Endometrium (tissue), 2 donors: ENCODE results near the gene RARA.

Experiments used
- FAIRE-seq: peaks from 2 replicates; lab custom pipeline; 2012; peaks lifted over from hg19 to GRCh38; lab: Jason Lieb, UNC
- donor health status: control.
- donor health status: control.

RARA gene

GRCh38 chr17:40329839-40330794 lies 21.1 kb downstream of the RARA start:
- FAIRE-seq = no peak

DNA sequence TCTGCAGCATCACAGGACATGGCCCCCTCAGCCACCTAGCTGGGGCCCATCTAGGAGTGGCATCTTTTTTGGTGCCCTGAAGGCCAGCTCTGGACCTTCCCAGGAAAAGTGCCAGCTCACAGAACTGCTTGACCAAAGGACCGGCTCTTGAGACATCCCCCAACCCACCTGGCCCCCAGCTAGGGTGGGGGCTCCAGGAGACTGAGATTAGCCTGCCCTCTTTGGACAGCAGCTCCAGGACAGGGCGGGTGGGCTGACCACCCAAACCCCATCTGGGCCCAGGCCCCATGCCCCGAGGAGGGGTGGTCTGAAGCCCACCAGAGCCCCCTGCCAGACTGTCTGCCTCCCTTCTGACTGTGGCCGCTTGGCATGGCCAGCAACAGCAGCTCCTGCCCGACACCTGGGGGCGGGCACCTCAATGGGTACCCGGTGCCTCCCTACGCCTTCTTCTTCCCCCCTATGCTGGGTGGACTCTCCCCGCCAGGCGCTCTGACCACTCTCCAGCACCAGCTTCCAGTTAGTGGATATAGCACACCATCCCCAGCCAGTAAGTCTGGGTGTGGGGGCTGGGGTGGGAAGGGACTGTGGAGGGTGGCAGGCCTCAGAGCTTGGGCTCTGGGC lies 22.0 kb downstream of the RARA start:
- FAIRE-seq = no peak

GRCh38 chr17:40331743-40332641 lies 23.0 kb downstream of the RARA start:
- no peak for FAIRE-seq

GRCh38 chr17:40333781-40334448 lies 24.9 kb downstream of the RARA start:
- FAIRE-seq = no peak

- no peak for FAIRE-seq
These were observed 26.6 kb downstream of the RARA start for GRCh38 chr17:40335620-40336019.

DNA sequence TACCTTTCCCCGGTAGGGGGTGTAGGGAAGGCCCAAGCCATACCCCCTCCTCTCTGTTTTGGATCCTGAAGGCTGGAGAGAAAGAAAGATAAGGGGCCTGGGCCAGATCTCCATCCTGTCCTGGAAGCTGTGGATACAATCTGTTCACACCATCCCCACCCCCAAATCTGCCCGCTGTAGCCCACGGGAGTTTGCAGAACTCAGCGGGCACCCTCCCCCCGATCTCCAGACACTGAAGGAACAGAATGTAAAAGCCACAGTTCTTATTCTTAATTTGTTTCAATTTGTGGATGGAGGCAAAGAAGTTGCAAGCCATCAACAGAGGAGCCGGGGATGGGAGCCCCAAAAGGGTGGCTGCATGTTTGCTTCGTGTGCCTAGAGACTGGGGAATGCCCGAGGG lies 28.4 kb downstream of the RARA start:
- FAIRE-seq = no peak

GRCh38 chr17:40338058-40338457 lies 29.1 kb downstream of the RARA start:
- no peak for FAIRE-seq

- no peak for FAIRE-seq
These were observed 30.1 kb downstream of the RARA start for GRCh38 chr17:40338941-40339649.

DNA sequence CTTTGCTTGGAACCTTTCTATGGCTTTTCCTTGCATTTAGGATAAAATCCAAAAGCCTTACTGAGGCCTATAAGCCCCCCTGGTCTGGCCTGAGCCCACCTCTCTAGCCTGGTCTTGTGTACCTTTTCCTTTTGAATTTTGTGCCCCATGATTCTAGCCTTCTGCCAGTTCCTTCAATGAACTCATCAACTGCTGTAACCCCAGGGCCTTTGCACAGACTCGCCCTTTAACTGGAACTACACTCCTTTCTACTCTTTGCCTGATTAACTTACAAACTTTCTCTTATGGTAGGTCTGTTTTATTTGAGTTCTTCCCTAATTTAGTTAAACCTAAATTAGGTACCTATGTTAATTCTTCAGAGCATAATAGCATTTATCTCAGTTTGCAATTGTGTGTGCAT lies 31.3 kb downstream of the RARA start:
- no peak for FAIRE-seq

DNA sequence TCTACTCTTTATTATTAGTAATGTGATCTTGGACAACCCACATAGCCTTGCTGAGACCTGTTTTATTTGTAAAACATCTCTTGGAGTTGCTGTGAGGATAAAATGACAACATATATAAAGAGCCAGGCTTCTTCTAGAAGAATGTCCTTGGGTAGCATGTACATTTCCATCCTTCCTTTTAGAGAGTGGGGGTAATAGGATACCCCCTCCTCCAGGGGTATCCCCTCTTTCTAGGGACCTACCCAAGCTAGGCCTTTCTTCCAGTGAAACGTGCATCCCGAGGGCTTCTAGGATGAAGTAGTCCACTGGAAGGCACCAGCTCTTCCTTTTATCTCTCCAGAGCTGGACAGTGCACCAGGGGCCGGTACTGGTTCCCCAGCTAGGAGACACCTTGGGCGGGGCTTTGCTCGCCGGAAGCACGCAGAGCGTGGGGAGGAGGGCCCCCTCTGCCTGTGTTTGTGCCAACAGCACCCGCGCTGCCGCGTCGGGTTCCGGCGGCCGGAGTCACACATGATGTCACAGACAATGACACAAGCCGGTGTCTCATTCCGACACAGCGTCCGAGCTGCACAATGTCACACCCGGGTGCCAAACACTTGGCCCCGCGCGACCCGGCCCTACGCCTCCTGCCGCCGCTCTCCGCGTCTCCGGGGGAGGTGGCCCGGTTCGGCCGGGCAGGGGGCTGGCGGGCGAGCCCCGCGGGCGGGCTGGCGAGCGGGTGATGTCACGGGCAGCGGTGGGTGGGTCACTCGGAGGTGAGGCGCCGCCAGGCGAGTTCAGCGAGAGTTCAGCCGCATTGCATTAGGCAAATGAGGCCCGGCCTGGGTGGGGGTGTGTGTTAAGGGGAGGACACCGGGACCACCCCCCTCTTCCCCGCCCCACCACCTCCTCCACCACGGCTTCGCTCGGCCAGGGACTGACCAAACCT lies 32.2 kb downstream of the RARA start:
- no peak for FAIRE-seq

DNA sequence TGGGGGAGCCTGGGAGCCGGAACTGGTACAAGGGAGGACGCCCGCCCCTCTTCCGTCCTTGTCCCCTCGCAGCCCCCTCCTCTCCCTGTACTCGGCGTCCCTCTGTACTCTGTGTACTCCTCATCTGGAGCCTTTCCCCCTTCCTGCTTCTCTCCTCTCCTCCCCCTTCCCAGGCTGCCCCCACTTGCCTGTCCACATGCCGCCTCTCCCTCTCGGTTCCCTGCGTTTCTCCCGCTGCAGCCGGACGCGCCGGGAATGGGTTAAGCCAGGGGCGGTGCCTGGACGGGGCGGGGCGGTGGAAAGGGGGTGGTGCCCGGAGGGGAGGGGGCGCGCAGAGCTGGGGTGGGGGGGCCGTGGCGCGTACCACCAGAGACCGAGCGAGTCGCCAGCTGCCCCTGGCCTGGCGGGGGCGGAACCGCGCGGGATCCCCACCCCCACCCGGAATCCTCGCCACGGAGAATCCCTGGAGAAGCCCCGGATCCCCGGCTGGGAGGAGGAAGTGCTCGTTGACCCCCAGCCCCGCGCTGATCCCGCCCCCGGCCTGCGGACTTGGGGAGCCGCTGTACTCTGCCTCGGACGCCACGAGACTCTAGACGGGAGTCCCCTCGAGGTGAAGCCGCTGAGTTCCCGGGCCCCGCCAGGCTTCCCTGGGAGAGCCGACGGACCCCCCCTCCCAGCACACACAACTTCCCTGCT lies 33.0 kb downstream of the RARA start:
- FAIRE-seq = no peak

DNA sequence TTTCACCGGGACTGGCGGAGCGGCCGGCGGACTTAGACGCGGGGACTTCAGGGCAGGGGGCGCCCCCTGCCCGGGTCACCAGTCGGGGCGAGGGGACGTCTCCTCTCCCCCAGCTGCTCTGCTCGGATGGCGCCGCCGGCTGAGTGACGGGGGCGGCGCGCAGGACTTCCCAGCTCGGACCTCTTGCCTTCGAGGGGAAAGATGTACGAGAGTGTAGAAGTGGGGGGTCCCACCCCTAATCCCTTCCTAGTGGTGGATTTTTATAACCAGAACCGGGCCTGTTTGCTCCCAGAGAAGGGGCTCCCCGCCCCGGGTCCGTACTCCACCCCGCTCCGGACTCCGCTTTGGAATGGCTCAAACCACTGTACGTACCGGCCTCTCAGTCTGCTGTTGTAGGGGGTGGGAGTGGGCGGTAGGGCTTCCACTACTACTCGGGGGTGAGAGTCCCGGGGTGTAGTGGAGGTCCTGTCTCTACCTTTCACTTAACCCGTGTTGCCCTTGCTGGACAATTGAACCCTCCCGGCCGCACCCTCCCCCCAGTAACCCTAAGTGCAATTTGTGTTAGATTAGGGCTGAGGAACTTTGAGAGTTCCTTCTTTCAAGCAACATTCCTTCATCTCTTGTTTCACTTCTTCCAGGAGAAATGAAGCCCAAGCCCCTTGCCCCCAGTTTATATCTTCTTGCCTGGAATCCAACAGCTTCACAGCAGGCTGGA lies 33.7 kb downstream of the RARA start:
- no peak for FAIRE-seq

DNA sequence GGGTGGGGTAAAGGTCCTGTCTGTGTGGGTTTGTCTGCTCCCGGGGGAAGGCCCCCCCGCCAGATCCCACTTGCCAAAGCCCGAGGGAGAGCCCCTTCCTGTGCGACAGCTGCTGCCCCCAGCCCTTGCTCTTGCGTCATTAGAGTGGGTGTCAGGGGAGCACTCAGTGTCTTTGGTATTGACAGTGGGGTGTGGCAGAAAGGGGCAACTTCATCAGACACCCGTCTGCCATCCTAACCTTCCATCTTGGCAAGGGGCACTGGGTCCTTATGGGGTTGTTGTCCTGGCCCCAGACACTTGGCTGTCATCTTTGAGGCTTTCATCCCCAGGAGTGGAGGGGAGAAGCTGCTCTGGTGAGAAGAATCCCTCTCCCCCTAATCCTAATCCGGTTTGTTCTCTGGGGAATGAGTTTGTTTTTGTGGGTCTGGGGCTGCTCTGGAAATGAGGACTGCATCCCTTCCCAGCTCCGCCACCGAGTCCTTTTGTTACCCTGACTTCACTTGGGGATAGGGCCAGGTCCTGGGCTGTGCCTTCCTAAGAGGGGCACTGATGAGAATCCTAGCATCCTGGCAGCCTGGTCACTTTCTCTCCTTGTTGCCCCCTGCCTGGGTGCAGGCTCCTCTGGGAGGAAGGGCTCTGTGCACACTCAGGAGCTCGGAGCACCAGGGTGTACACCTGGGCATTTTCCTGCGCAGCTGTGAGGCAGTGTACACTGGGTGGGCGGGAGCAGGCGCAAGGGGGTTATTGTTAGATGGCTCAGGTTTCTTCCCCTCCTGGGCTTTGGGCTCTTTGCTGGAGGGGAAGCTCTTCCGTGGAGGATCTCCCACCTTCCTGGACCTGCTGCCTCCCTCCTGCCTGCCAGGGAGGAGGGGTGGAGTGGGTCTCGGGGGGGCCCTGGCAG lies 34.5 kb downstream of the RARA start:
- FAIRE-seq = no peak

GRCh38 chr17:40344421-40345160 lies 35.6 kb downstream of the RARA start:
- no peak for FAIRE-seq

GRCh38 chr17:40345161-40345993 lies 36.4 kb downstream of the RARA start:
- no peak for FAIRE-seq
